HepG2 (cell line): Measurements from ENCODE around the gene RNASE12. TPM values are rescaled to one million over a fixed set of nuclear protein-coding genes. Genes with fewer than 3 reads are reported as not detected.
A peak's percentile ranks its signal among the peaks of the same experiment; 100 is the strongest.

Source experiments
- ASH2L ChIP-seq: fragments of 300-600, 200-600 bp; sonication (generic); IDR thresholded peaks from 2 replicates; pipeline ENCODE4 v1.7.0; 2017; ENCODE audit warnings: low read depth, mild to moderate bottlenecking, moderate library complexity, mixed read lengths, low read length; ENCODE audit not compliant: insufficient read length
- ATF6 ChIP-seq: sonication (generic); formaldehyde crosslinking; conservative IDR thresholded peaks from 2 replicates; pipeline ENCODE4 v1.4.0; 2020; ENCODE audit warnings: missing genetic modification reagents
- HHEX ChIP-seq: IDR thresholded peaks from 2 replicates; pipeline ENCODE4 v1.6.1; 2016; ENCODE audit warnings: control low read depth
- HIVEP1 ChIP-seq: sonication (generic); formaldehyde crosslinking; IDR thresholded peaks from 2 replicates; pipeline ENCODE4 v1.4.0; 2020; ENCODE audit warnings: mild to moderate bottlenecking, missing genetic modification reagents
- HMG20B ChIP-seq: conservative IDR thresholded peaks from 2 replicates; pipeline ENCODE4 v1.6.1; 2016; ENCODE audit warnings: missing genetic modification reagents, missing compliant biosample characterization
- JDP2 ChIP-seq: sonication (generic); formaldehyde crosslinking; IDR thresholded peaks from 2 replicates; pipeline ENCODE4 v1.8.1; 2022; ENCODE audit warnings: missing genetic modification reagents, borderline replicate concordance
- KDM2A ChIP-seq: sonication (generic); formaldehyde crosslinking; IDR thresholded peaks from 2 replicates; pipeline ENCODE4 v1.4.0; 2020; ENCODE audit warnings: low read depth, missing genetic modification reagents, borderline replicate concordance
- KDM5B ChIP-seq: sonication (generic); formaldehyde crosslinking; IDR thresholded peaks from 2 replicates; pipeline ENCODE4 v1.4.0; 2020; ENCODE audit warnings: missing genetic modification reagents, mild to moderate bottlenecking, borderline replicate concordance
- KDM6A ChIP-seq: IDR thresholded peaks from 2 replicates; pipeline ENCODE4 v1.6.1; 2016; ENCODE audit warnings: low read depth
- KLF12 ChIP-seq: sonication (generic); formaldehyde crosslinking; IDR thresholded peaks from 2 replicates; pipeline ENCODE4 v1.4.0; 2020; ENCODE audit warnings: missing genetic modification reagents, borderline replicate concordance
- MYC ChIP-seq: sonication (generic); formaldehyde crosslinking; IDR thresholded peaks from 2 replicates; pipeline ENCODE4 v1.9.0; 2021; ENCODE audit warnings: missing genetic modification reagents, borderline replicate concordance
- MZF1 ChIP-seq: sonication (generic); formaldehyde crosslinking; IDR thresholded peaks from 2 replicates; pipeline ENCODE4 v1.8.1; 2023; ENCODE audit warnings: mild to moderate bottlenecking, missing genetic modification reagents, borderline replicate concordance
- NFRKB ChIP-seq: fragments of 450-650 bp; IDR thresholded peaks from 2 replicates; pipeline ENCODE4 v1.6.1; 2017
- NFYC ChIP-seq: IDR thresholded peaks from 2 replicates; pipeline ENCODE4 v1.6.1; 2016; ENCODE audit warnings: missing genetic modification reagents, missing compliant biosample characterization
- NR2F6 ChIP-seq, 2 experiments: IDR thresholded peaks; 2 replicates each; pipeline ENCODE4 v1.6.1; 2016; ENCODE audit warnings: antibody characterized with exemption in 1 of 2, mild to moderate bottlenecking in 1 of 2
- RXRA ChIP-seq: sonication (generic); formaldehyde crosslinking; IDR thresholded peaks from 2 replicates; pipeline ENCODE4 v1.5.1; 2020; ENCODE audit warnings: missing genetic modification reagents
- SP4 ChIP-seq: sonication (generic); formaldehyde crosslinking; IDR thresholded peaks from 2 replicates; pipeline ENCODE4 v1.8.1; 2023; ENCODE audit warnings: mild to moderate bottlenecking, missing genetic modification reagents
- SPEN ChIP-seq: sonication (generic); formaldehyde crosslinking; IDR thresholded peaks from 2 replicates; pipeline ENCODE4 v1.5.1; 2020; ENCODE audit warnings: low read depth, mild to moderate bottlenecking, missing genetic modification reagents
- ZNF563 ChIP-seq: sonication (generic); formaldehyde crosslinking; IDR thresholded peaks from 2 replicates; pipeline ENCODE4 v1.8.0; 2022; ENCODE audit warnings: mild to moderate bottlenecking, moderate library complexity, missing genetic modification reagents
- ZNF7 ChIP-seq: IDR thresholded peaks from 2 replicates; pipeline ENCODE4 v1.6.1; 2016; ENCODE audit warnings: missing biosample characterization, missing genetic modification reagents
- polyA plus RNA-seq, 8 experiments: library from polyadenylated mRNA; depleted of rRNA in 3 of 8; stranded (reverse) in 7 of 8; unstranded in 1 of 8; fragments of >200 nt; fragmentation: Illumina TruSeq in 4 of 8; extraction: Trizol in 4 of 8; gene quantifications; 2 replicates each; pipeline versions ENCODE4 v1.2.1 to v1.2.3, GENCODE V29; 2011 to 2016; ENCODE audit warnings: low read depth in 4 of 8, missing spikeins in 1 of 8, mixed read lengths in 1 of 8; ENCODE audit not compliant: insufficient read depth in 1 of 8
- total RNA-seq, 5 experiments: library from RNA; depleted of rRNA; stranded (reverse); fragments of >200 nt; fragmentation: Illumina TruSeq; extraction: Trizol; gene quantifications; 2 replicates each; pipeline ENCODE4 v1.2.3, GENCODE V29; 2016; ENCODE audit warnings: low read depth in 1 of 5
- TF ChIP-seq, protein P1 (sequence below): sonication (generic); formaldehyde crosslinking; IDR thresholded peaks from 2 replicates; pipeline ENCODE4 v1.8.0; 2022; ENCODE audit warnings: missing genetic modification reagents, mild to moderate bottlenecking, inconsistent platforms, borderline replicate concordance
- TF ChIP-seq, protein P2 (sequence below): sonication (generic); formaldehyde crosslinking; IDR thresholded peaks from 2 replicates; pipeline ENCODE4 v1.5.0; 2020; ENCODE audit warnings: mild to moderate bottlenecking, missing genetic modification reagents, moderate library complexity
- TF ChIP-seq, protein P3 (sequence below): sonication (generic); formaldehyde crosslinking; IDR thresholded peaks from 2 replicates; pipeline ENCODE4 v1.4.0; 2020; ENCODE audit warnings: missing genetic modification reagents
- TF ChIP-seq, protein P4 (sequence below): sonication (generic); formaldehyde crosslinking; IDR thresholded peaks from 2 replicates; pipeline ENCODE4 v1.8.1; 2022; ENCODE audit warnings: mild to moderate bottlenecking, missing genetic modification reagents

Gene RNASE12
- total and polyA plus RNA-seq, 2 of the 13 experiments (the other 11 are each of a cell fraction or from before 2014, with no cell fraction given) = not detected

DNA sequence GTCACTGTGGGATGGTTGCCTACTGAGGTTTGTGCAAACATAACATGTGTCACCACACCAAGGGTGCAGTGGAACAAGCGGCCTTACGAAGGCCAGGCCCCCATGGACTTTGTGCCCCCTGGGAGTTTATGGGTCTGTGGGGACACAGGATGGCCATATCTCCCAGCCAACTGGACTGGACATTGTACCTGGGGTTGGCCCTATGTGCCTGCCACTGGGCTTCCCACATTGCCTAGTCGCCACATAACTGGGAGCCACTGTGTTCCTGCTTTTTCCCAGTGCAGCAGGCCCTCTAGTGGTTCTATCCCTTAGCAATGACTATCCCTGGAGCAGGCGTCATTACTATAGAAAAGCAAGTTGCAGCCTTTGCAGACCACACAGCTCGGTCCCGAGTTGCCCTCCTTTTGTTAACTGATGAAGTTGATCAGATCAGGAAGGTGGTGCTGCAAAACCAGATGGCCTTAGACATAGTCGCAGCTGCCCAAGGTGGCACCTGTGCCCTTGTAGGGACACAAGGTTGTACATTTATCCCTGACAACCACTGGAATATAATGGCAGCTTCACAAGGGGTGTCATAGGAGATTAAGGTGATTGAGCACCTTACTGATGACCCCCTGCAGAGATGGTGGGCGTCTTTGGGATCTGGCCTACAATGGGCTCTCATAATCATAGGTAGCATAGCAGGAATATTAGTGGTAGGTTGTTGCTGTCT is 15.2 kb upstream of the RNASE12 start (continued):
- TF ChIP-seq ATF6 (CRISPR knock-in tag) (no peak), RXRA (peak; percentile 13; the same call in 1 of the 2 replicates), NFRKB (no peak), MYC (CRISPR knock-in tag) (peak; percentile 65), ASH2L (peak; percentile 52), KLF12 (CRISPR knock-in tag) (peak; percentile 89), KDM6A (CRISPR knock-in tag) (peak; percentile 56; the same call in 1 of the 2 replicates), HHEX (CRISPR knock-in tag) (no peak), NFYC (CRISPR knock-in tag) (0 out of 2 replicates have a peak, but pooled peaks have one; percentile 12), JDP2 (CRISPR knock-in tag) (no peak), ZNF563 (CRISPR knock-in tag) (no peak), SPEN (peak; percentile 55), HMG20B (CRISPR knock-in tag) (no peak), KDM2A (CRISPR knock-in tag) (peak; percentile 52; the same call in 1 of the 2 replicates), SP4 (peak; percentile 16; the same call in 1 of the 2 replicates), KDM5B (CRISPR knock-in tag) (no peak; the same call in 1 of the 2 replicates), HIVEP1 (CRISPR knock-in tag) (peak; percentile 34; the same call in 1 of the 2 replicates), ZNF7 (CRISPR knock-in tag) (no peak), MZF1 (no peak), NR2F6 (IDR thresholded peaks at IDR 0.05) (no peak; the same call in 1 of the 2 replicates), NR2F6 (CRISPR knock-in tag; IDR thresholded peaks at IDR 0.05) (peak; percentile 20; the same call in 1 of the 2 replicates)
- TF ChIP-seq, protein P1, sequence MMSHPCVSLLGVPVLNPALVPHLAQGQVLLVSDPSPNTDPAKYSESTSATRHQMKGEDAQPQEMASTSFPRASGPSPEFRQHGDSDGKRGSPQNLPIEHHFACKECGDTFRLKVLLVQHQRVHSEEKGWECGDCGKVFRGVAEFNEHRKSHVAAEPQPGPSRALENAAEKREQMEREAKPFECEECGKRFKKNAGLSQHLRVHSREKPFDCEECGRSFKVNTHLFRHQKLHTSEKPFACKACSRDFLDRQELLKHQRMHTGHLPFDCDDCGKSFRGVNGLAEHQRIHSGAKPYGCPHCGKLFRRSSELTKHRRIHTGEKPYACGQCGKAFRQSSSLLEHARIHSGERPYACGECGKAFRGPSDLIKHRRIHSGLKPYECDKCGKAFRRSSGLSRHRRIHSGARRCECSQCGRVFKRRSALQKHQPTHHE (CRISPR knock-in tag) = no peak
- TF ChIP-seq, protein P2, sequence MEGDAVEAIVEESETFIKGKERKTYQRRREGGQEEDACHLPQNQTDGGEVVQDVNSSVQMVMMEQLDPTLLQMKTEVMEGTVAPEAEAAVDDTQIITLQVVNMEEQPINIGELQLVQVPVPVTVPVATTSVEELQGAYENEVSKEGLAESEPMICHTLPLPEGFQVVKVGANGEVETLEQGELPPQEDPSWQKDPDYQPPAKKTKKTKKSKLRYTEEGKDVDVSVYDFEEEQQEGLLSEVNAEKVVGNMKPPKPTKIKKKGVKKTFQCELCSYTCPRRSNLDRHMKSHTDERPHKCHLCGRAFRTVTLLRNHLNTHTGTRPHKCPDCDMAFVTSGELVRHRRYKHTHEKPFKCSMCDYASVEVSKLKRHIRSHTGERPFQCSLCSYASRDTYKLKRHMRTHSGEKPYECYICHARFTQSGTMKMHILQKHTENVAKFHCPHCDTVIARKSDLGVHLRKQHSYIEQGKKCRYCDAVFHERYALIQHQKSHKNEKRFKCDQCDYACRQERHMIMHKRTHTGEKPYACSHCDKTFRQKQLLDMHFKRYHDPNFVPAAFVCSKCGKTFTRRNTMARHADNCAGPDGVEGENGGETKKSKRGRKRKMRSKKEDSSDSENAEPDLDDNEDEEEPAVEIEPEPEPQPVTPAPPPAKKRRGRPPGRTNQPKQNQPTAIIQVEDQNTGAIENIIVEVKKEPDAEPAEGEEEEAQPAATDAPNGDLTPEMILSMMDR = peak; percentile 95
- TF ChIP-seq, protein P3, sequence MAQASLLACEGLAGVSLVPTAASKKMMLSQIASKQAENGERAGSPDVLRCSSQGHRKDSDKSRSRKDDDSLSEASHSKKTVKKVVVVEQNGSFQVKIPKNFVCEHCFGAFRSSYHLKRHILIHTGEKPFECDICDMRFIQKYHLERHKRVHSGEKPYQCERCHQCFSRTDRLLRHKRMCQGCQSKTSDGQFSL (CRISPR knock-in tag) = 0 out of 2 replicates have a peak, but pooled peaks have one; percentile 21
- TF ChIP-seq, protein P4, sequence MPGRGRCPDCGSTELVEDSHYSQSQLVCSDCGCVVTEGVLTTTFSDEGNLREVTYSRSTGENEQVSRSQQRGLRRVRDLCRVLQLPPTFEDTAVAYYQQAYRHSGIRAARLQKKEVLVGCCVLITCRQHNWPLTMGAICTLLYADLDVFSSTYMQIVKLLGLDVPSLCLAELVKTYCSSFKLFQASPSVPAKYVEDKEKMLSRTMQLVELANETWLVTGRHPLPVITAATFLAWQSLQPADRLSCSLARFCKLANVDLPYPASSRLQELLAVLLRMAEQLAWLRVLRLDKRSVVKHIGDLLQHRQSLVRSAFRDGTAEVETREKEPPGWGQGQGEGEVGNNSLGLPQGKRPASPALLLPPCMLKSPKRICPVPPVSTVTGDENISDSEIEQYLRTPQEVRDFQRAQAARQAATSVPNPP = no peak
